ENCODE data around the gene GOLGA8S.
"Not testable (repeated sequence)": the region's sequence is repeated elsewhere in the genome, so short reads cannot be mapped to it uniquely, and the experiment has no call there.

The GOLGA8S gene

GRCh38 chr15:23401627-23402026 is 47.1 kb downstream of the GOLGA8S start:
- Histone ChIP-seq H3K4me3 (no peak overlapping the region), H3K27ac (peak overlapping the region; percentile 41 to 60)
- no peak for TF ChIP-seq CTCF (IDR thresholded peaks at IDR 0.05)
- no peak for DNase-seq (ENCODE audit: low spot score)

- peak overlapping the region; percentile 72 to 87 for H3K27ac ChIP-seq
- TF ChIP-seq CTCF (IDR thresholded peaks at IDR 0.05): no peak
- no peak for DNase-seq (ENCODE audit: low spot score)
- H3K4me3 ChIP-seq: no peak overlapping the region
Observed at GRCh38 chr15:23402140-23402539, 47.6 kb downstream of the GOLGA8S start.

GRCh38 chr15:23402544-23402943 is 48.0 kb downstream of the GOLGA8S start:
- Histone ChIP-seq H3K27ac (peak overlapping the region; percentile 72 to 87), H3K4me3 (no peak overlapping the region)
- no peak for DNase-seq (ENCODE audit: low spot score)
- no peak for TF ChIP-seq CTCF (IDR thresholded peaks at IDR 0.05)

- Histone ChIP-seq H3K4me3 (peak overlapping the region; percentile 21), H3K27ac (peak overlapping the region; percentile 72 to 87)
- no peak for TF ChIP-seq CTCF (IDR thresholded peaks at IDR 0.05)
- DNase-seq (ENCODE audit: low spot score): peak; percentile 87
Observed at GRCh38 chr15:23403550-23403949, 49.0 kb downstream of the GOLGA8S start.

- Histone ChIP-seq H3K4me3 (no peak overlapping the region), H3K27ac (no peak overlapping the region)
- TF ChIP-seq CTCF (IDR thresholded peaks at IDR 0.05): no peak
- no peak for DNase-seq (ENCODE audit: low spot score)
Observed at GRCh38 chr15:23411841-23412240, 57.3 kb downstream of the GOLGA8S start.

- H3K4me3 ChIP-seq; H3K27ac ChIP-seq; DNase-seq (ENCODE audit: low spot score): not testable (repeated sequence)
Observed at GRCh38 chr15:23412881-23413600, 58.5 kb downstream of the GOLGA8S start.
